OCI-LY7 (cell line): ENCODE results near the gene ERGIC1.

Source experiments
- CTCF ChIP-seq: fragments of 200-600 bp; sonication (generic); conservative IDR thresholded peaks from 2 replicates; pipeline ENCODE4 v1.5.1; 2014; ENCODE audit warnings: mild to moderate bottlenecking, antibody characterized with exemption, low read length, moderate library complexity, mixed read lengths
- EZH2phosphoT487 ChIP-seq: fragments of 200-600 bp; sonication (generic); IDR thresholded peaks from 2 replicates; pipeline ENCODE4 v1.6.1; 2018; ENCODE audit warnings: low read depth, borderline replicate concordance, mild to moderate bottlenecking, mixed run types, antibody characterized with exemption, low read length, moderate library complexity, mixed read lengths

- no peak for TF ChIP-seq CTCF
- TF ChIP-seq EZH2phosphoT487: no peak
These were observed 27.0 kb upstream of the ERGIC1 start for GRCh38 chr5:172806897-172807672.
